ENCODE data around the gene LCE3A. TPM values are rescaled to one million over a fixed set of nuclear protein-coding genes. Genes with fewer than 3 reads are reported as not detected.

LCE3A gene
- total RNA-seq, 4 donors from 2014 or later, result not detected

DNA sequence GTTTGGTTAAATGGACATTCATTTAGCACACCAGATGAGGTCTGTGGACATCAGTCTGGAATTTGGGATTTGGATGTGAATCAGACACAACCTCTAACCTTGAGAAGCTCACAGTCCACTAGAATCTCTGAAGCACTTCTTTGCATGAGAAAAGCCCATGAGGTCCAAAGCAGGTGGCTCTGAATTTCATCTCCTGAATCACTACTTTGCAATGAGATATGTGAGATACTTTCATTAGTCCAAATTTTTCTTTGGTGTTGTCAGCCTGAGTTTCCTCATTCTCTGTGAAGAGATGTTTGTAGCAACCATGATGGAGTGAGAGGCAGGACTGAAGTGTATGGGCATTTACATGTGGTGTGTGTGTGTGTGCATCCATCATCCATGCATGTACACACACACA lies 23.8 kb upstream of the LCE3A start:
- no peaks in the 10 kb centered on the region for H3K4me1 ChIP-seq
- DNase-seq, result no peak
- H3K27me3 ChIP-seq, result no peaks in the 10 kb centered on the region
- H3K36me3 ChIP-seq, result no peaks in the 10 kb centered on the region
- H3K4me3 ChIP-seq, result no peak overlapping the region
- TF ChIP-seq POLR2A (IDR thresholded peaks at IDR 0.05) (no peak), POLR2AphosphoS5 (IDR thresholded peaks at IDR 0.05) (no peak), EP300 (IDR thresholded peaks at IDR 0.05; ENCODE audit: low read depth) (no peak)
- TF ChIP-seq, protein P1, sequence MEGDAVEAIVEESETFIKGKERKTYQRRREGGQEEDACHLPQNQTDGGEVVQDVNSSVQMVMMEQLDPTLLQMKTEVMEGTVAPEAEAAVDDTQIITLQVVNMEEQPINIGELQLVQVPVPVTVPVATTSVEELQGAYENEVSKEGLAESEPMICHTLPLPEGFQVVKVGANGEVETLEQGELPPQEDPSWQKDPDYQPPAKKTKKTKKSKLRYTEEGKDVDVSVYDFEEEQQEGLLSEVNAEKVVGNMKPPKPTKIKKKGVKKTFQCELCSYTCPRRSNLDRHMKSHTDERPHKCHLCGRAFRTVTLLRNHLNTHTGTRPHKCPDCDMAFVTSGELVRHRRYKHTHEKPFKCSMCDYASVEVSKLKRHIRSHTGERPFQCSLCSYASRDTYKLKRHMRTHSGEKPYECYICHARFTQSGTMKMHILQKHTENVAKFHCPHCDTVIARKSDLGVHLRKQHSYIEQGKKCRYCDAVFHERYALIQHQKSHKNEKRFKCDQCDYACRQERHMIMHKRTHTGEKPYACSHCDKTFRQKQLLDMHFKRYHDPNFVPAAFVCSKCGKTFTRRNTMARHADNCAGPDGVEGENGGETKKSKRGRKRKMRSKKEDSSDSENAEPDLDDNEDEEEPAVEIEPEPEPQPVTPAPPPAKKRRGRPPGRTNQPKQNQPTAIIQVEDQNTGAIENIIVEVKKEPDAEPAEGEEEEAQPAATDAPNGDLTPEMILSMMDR (IDR thresholded peaks at IDR 0.05), result no peak
- intact Hi-C loops (cut with DNase I; ENCODE audit: low total_unique reads) (no loop called here), in situ Hi-C loops (cut with MboI; ENCODE audit: low pct_ligation_motif_present in 1 of 4, low pct_unique_long_range_greater_than_20kb in 1 of 4, low sequenced_read_pairs in 3 of 4) (no loop called here)
- H3K27ac ChIP-seq, result no peak overlapping the region
- no peaks in the 10 kb centered on the region for H3K9me3 ChIP-seq

DNA sequence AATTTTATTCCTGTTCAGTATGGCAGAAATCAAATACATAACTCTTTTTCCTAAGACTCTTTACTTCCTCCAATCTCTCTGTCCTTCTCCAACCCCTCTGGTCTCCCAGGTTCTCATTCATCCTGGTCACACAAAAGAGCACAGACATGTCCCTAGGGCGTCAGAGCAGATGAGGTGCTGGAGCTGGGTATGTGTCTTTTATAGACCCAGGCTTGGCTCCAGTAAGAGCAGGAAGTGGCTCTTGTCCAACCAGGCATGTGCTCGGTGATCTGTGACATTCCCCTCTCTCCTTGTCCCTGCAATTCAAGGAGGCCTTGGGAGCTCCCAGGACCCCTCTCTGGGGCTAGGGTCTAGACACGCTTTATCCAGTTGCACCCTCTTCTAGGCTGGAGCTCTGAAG lies 22.2 kb upstream of the LCE3A start:
- Histone ChIP-seq H3K4me3 (no peak overlapping the region), H3K36me3 (no peaks in the 10 kb centered on the region), H3K27ac (no peak overlapping the region), H3K27me3 (no peaks in the 10 kb centered on the region), H3K9me3 (no peaks in the 10 kb centered on the region), H3K4me1 (no peaks in the 10 kb centered on the region)
- in situ Hi-C loops (cut with MboI; ENCODE audit: low pct_ligation_motif_present in 1 of 4, low pct_unique_long_range_greater_than_20kb in 1 of 4, low sequenced_read_pairs in 3 of 4) (no loop called here), intact Hi-C loops (cut with DNase I; ENCODE audit: low total_unique reads) (no loop called here)
- WGBS, 2 donors (ENCODE audit: low coverage in 1 of 2), result 47 to 56% methylated on average over 1 to 3 of the region's 3 CpGs
- no peak for DNase-seq
- TF ChIP-seq, protein P1 (IDR thresholded peaks at IDR 0.05), result no peak
- TF ChIP-seq POLR2A (IDR thresholded peaks at IDR 0.05) (no peak), POLR2AphosphoS5 (IDR thresholded peaks at IDR 0.05) (no peak), EP300 (IDR thresholded peaks at IDR 0.05; ENCODE audit: low read depth) (no peak)

DNA sequence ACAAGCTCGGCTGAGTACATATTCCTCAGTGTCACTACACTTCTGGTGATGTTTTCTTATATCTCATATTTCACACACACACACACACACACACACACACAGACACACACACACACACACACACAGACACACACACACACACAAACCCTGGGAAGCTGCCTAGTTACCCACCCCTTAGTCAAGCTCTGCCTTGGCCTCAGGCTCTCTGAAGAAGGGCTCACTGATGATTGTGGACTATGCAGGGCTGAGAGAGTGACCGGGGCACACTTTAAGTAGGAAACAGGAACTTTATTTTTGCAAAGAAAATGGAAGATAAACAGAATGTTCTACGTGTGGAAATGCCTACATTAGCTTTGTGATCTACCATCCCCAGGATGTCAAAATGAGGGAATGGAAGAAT lies 21.0 kb upstream of the LCE3A start:
- DNase-seq, result no peak
- intact Hi-C loops (cut with DNase I; ENCODE audit: low total_unique reads) (no loop called here), in situ Hi-C loops (cut with MboI; ENCODE audit: low pct_ligation_motif_present in 1 of 4, low pct_unique_long_range_greater_than_20kb in 1 of 4, low sequenced_read_pairs in 3 of 4) (no loop called here)
- Histone ChIP-seq H3K9me3 (peaks cover 0 to under 1% of the 10 kb centered on the region in 2 donors), H3K4me1 (no peaks in the 10 kb centered on the region), H3K36me3 (no peaks in the 10 kb centered on the region), H3K27me3 (no peaks in the 10 kb centered on the region), H3K27ac (no peak overlapping the region), H3K4me3 (no peak overlapping the region)
- WGBS, 2 donors (ENCODE audit: low coverage in 1 of 2), result 40 to 48% methylated on average over 2 to 3 of the region's 3 CpGs
- no peak for TF ChIP-seq POLR2AphosphoS5 (IDR thresholded peaks at IDR 0.05)
- TF ChIP-seq, protein P1 (IDR thresholded peaks at IDR 0.05), result no peak
- no peak for TF ChIP-seq EP300 (IDR thresholded peaks at IDR 0.05; ENCODE audit: low read depth)
- no peak for TF ChIP-seq POLR2A (IDR thresholded peaks at IDR 0.05)

DNA sequence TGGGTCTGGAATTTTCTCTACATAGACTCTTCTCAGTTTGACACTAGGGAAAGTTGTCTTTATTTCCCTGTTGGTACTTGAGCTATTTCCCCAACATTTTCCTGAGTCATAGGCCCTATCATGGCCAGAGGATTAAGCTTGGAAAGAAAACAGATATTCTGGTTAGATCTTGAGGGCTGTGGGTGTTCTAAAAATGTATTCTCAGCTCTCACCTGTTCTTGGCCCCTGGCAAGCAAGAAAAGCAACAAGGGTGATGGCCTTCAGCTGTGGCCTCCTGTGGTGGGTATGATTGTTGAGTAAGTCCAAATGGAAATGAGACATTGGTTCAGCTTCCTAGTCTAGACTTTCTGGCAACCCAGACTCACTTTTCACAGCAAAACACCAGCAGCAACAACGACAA lies 17.4 kb upstream of the LCE3A start:
- Histone ChIP-seq H3K4me1 (no peaks in the 10 kb centered on the region), H3K36me3 (no peaks in the 10 kb centered on the region), H3K9me3 (peaks cover 0 to 4% of the 10 kb centered on the region in 2 donors), H3K27ac (no peak overlapping the region), H3K27me3 (no peaks in the 10 kb centered on the region), H3K4me3 (no peak overlapping the region)
- DNase-seq, result no peak
- intact Hi-C loops (cut with DNase I; ENCODE audit: low total_unique reads) (no loop called here), in situ Hi-C loops (cut with MboI; ENCODE audit: low pct_ligation_motif_present in 1 of 4, low pct_unique_long_range_greater_than_20kb in 1 of 4, low sequenced_read_pairs in 3 of 4) (no loop called here)
- WGBS, 2 donors (ENCODE audit: low coverage in 1 of 2), result 63 to 68% methylated on average over 1 of the region's 1 CpG
- TF ChIP-seq, protein P1 (IDR thresholded peaks at IDR 0.05), result no peak
- TF ChIP-seq POLR2A (IDR thresholded peaks at IDR 0.05) (no peak), EP300 (IDR thresholded peaks at IDR 0.05; ENCODE audit: low read depth) (no peak), POLR2AphosphoS5 (IDR thresholded peaks at IDR 0.05) (no peak)
